HEK293 (cell line): Measurements from ENCODE around the gene RAB40C.
A peak's percentile ranks its signal among the peaks of the same experiment; 100 is the strongest.

Experiments used
- GLI2 ChIP-seq: fragments of 450-650 bp; formaldehyde crosslinking; IDR thresholded peaks from 2 replicates; pipeline ENCODE4; 2017; ENCODE audit warnings: missing biosample characterization, missing genetic modification characterization, low read depth, borderline replicate concordance
- GLIS1 ChIP-seq: fragments of 450-650 bp; formaldehyde crosslinking; IDR thresholded peaks from 2 replicates; pipeline ENCODE4 v1.5.1; 2016; ENCODE audit warnings: missing biosample characterization, missing genetic modification characterization
- GLIS2 ChIP-seq: fragments of 450-650 bp; formaldehyde crosslinking; IDR thresholded peaks from 2 replicates; pipeline ENCODE4 v1.5.1; 2016; ENCODE audit warnings: missing biosample characterization, missing genetic modification characterization
- HOXC10 ChIP-seq: sonication (generic); formaldehyde crosslinking; IDR thresholded peaks from 2 replicates; pipeline ENCODE4 v1.8.1; 2023; ENCODE audit warnings: mild to moderate bottlenecking, missing genetic modification reagents
- KLF8 ChIP-seq: fragments of 450-650 bp; formaldehyde crosslinking; IDR thresholded peaks from 2 replicates; pipeline ENCODE4 v1.5.1; 2016; ENCODE audit warnings: missing biosample characterization, missing genetic modification characterization
- MZF1 ChIP-seq: fragments of 450-650 bp; formaldehyde crosslinking; IDR thresholded peaks from 2 replicates; pipeline ENCODE4 v1.5.1; 2017; ENCODE audit warnings: missing biosample characterization, missing genetic modification characterization, borderline replicate concordance
- SALL2 ChIP-seq: fragments of 450-650 bp; formaldehyde crosslinking; IDR thresholded peaks from 2 replicates; pipeline ENCODE4 v1.5.0; 2017; ENCODE audit warnings: missing biosample characterization, mild to moderate bottlenecking, missing genetic modification characterization, borderline replicate concordance
- SCRT1 ChIP-seq: fragments of 450-650 bp; formaldehyde crosslinking; IDR thresholded peaks from 2 replicates; pipeline ENCODE4 v1.5.1; 2016; ENCODE audit warnings: missing biosample characterization, missing genetic modification characterization, borderline replicate concordance
- TRIM28 ChIP-seq: IDR thresholded peaks from 2 replicates; pipeline ENCODE4 v1.6.1; 2011; ENCODE audit warnings: low read length, control low read depth, borderline replicate concordance
- ZBTB20 ChIP-seq: fragments of 450-650 bp; formaldehyde crosslinking; IDR thresholded peaks from 2 replicates; pipeline ENCODE4 v1.5.1; 2016; ENCODE audit warnings: missing biosample characterization, missing genetic modification characterization
- ZBTB8A ChIP-seq: fragments of 450-650 bp; formaldehyde crosslinking; IDR thresholded peaks from 2 replicates; pipeline ENCODE4 v1.5.1; 2016; ENCODE audit warnings: missing biosample characterization, missing genetic modification characterization
- ZFP37 ChIP-seq: fragments of 450-650 bp; formaldehyde crosslinking; IDR thresholded peaks from 2 replicates; pipeline ENCODE4 v1.5.1; 2016; ENCODE audit warnings: missing biosample characterization, missing genetic modification characterization
- ZIC2 ChIP-seq: fragments of 450-650 bp; formaldehyde crosslinking; IDR thresholded peaks from 2 replicates; pipeline ENCODE4 v1.5.1; 2016; ENCODE audit warnings: missing biosample characterization, missing genetic modification characterization
- ZNF121 ChIP-seq: fragments of 450-650 bp; formaldehyde crosslinking; IDR thresholded peaks from 2 replicates; pipeline ENCODE4 v1.5.1; 2016; ENCODE audit warnings: missing biosample characterization, missing genetic modification characterization
- ZNF133 ChIP-seq: fragments of 450-650 bp; formaldehyde crosslinking; IDR thresholded peaks from 2 replicates; pipeline ENCODE4 v1.5.1; 2016; ENCODE audit warnings: missing biosample characterization, missing genetic modification characterization
- ZNF148 ChIP-seq: fragments of 450-650 bp; formaldehyde crosslinking; IDR thresholded peaks from 2 replicates; pipeline ENCODE4 v1.5.0; 2017; ENCODE audit warnings: missing biosample characterization, missing genetic modification characterization, borderline replicate concordance
- ZNF16 ChIP-seq: fragments of 450-650 bp; formaldehyde crosslinking; IDR thresholded peaks from 2 replicates; pipeline ENCODE4 v1.5.1; 2016; ENCODE audit warnings: low read depth, missing biosample characterization, missing genetic modification characterization
- ZNF211 ChIP-seq: fragments of 450-650 bp; formaldehyde crosslinking; IDR thresholded peaks from 2 replicates; pipeline ENCODE4 v1.5.1; 2016; ENCODE audit warnings: low read depth, missing biosample characterization, missing genetic modification characterization
- ZNF239 ChIP-seq: fragments of 450-650 bp; formaldehyde crosslinking; IDR thresholded peaks from 2 replicates; pipeline ENCODE4 v1.5.1; 2016; ENCODE audit warnings: missing biosample characterization, missing genetic modification characterization
- ZNF354C ChIP-seq: fragments of 450-650 bp; formaldehyde crosslinking; IDR thresholded peaks from 2 replicates; pipeline ENCODE4 v1.5.1; 2016; ENCODE audit warnings: missing biosample characterization, missing genetic modification characterization, low read depth, borderline replicate concordance
- ZNF398 ChIP-seq: fragments of 450-650 bp; formaldehyde crosslinking; IDR thresholded peaks from 2 replicates; pipeline ENCODE4 v1.5.1; 2017; ENCODE audit warnings: missing biosample characterization, missing genetic modification characterization
- ZNF473 ChIP-seq: fragments of 450-650 bp; formaldehyde crosslinking; IDR thresholded peaks from 2 replicates; pipeline ENCODE4 v1.5.1; 2017; ENCODE audit warnings: missing biosample characterization, missing genetic modification characterization
- ZNF544 ChIP-seq: fragments of 450-650 bp; formaldehyde crosslinking; IDR thresholded peaks from 2 replicates; pipeline ENCODE4 v1.5.0; 2017; ENCODE audit warnings: missing biosample characterization, missing genetic modification characterization
- ZNF585B ChIP-seq: fragments of 450-650 bp; formaldehyde crosslinking; IDR thresholded peaks from 2 replicates; pipeline ENCODE4 v1.5.1; 2016; ENCODE audit warnings: missing biosample characterization, missing genetic modification characterization
- ZNF626 ChIP-seq: fragments of 450-650 bp; sonication (Bioruptor Pico); formaldehyde crosslinking; IDR thresholded peaks from 2 replicates; pipeline ENCODE4 v1.5.1; 2018; ENCODE audit warnings: missing biosample characterization, missing genetic modification characterization, inconsistent platforms
- ZNF654 ChIP-seq: fragments of 450-650 bp; formaldehyde crosslinking; IDR thresholded peaks from 2 replicates; pipeline ENCODE4 v1.5.1; 2016; ENCODE audit warnings: low read depth, missing biosample characterization, missing genetic modification characterization
- ZNF837 ChIP-seq: fragments of 450-650 bp; formaldehyde crosslinking; IDR thresholded peaks from 2 replicates; pipeline ENCODE4 v1.5.1; 2016; ENCODE audit warnings: missing biosample characterization, missing genetic modification characterization
- ZSCAN16 ChIP-seq: fragments of 450-650 bp; formaldehyde crosslinking; IDR thresholded peaks from 2 replicates; pipeline ENCODE4 v1.5.1; 2016; ENCODE audit warnings: missing biosample characterization, missing genetic modification characterization
- TF ChIP-seq, protein P1 (sequence below): fragments of 450-650 bp; formaldehyde crosslinking; IDR thresholded peaks from 2 replicates; pipeline ENCODE4 v1.5.1; 2016; ENCODE audit warnings: missing biosample characterization, missing genetic modification characterization
- TF ChIP-seq, protein P2 (sequence below): fragments of 450-650 bp; formaldehyde crosslinking; IDR thresholded peaks from 2 replicates; pipeline ENCODE4 v1.5.1; 2016; ENCODE audit warnings: missing biosample characterization, missing genetic modification characterization
- TF ChIP-seq, protein P3 (sequence below): IDR thresholded peaks from 2 replicates; pipeline ENCODE4 v1.6.1; 2011; ENCODE audit warnings: mild to moderate bottlenecking, low read depth, low read length, borderline replicate concordance

RAB40C gene

DNA sequence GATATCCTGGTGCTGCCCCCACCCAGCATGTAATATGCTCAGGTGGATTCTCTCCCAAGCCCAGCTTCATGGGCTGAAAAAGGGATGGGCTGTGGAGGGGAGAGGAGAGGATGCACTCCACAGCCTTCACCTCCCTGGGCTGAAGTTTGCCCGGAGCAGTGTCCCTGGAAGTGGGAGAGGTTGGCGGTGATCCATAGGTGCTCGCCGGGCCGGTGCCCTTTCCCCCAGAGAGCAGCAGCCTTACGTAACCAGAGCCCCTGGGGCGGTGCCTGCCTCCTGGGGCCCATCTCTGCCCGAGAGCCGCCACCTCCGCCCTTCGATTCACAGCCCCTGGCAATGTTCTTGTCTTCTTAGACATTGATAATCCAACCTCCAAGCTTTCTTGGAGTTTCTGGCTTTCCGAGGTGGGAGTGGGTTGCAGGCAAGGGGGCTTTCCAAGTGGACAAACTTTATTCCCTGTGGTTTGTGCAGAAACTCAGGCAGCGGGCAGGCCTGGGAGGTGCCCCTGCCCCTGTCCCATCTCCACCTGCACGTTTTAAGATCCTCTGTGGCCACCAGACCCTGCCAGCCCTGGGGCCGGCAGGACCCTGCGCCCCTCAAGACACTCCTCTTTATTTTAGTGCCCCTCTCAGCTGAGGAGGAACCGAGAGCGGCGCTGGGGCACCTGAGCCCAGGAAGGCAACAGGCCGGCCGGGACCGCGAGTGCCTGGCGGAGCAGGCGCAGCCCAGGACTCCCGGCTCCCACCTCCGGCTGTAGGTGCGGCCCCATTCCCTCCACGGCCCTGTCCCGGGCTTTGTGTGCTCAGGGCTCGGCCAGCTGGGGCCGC is 56.2 kb downstream of the RAB40C start (continued):
- TF ChIP-seq, protein P1, sequence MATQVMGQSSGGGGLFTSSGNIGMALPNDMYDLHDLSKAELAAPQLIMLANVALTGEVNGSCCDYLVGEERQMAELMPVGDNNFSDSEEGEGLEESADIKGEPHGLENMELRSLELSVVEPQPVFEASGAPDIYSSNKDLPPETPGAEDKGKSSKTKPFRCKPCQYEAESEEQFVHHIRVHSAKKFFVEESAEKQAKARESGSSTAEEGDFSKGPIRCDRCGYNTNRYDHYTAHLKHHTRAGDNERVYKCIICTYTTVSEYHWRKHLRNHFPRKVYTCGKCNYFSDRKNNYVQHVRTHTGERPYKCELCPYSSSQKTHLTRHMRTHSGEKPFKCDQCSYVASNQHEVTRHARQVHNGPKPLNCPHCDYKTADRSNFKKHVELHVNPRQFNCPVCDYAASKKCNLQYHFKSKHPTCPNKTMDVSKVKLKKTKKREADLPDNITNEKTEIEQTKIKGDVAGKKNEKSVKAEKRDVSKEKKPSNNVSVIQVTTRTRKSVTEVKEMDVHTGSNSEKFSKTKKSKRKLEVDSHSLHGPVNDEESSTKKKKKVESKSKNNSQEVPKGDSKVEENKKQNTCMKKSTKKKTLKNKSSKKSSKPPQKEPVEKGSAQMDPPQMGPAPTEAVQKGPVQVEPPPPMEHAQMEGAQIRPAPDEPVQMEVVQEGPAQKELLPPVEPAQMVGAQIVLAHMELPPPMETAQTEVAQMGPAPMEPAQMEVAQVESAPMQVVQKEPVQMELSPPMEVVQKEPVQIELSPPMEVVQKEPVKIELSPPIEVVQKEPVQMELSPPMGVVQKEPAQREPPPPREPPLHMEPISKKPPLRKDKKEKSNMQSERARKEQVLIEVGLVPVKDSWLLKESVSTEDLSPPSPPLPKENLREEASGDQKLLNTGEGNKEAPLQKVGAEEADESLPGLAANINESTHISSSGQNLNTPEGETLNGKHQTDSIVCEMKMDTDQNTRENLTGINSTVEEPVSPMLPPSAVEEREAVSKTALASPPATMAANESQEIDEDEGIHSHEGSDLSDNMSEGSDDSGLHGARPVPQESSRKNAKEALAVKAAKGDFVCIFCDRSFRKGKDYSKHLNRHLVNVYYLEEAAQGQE (tag by site-specific recombination), result no peak
- TF ChIP-seq GLIS1 (tag by site-specific recombination) (peak; percentile 46; the same call in 1 of the 2 replicates), HOXC10 (no peak), ZNF211 (tag by site-specific recombination) (no peak), ZSCAN16 (tag by site-specific recombination) (no peak), GLIS2 (no peak), ZNF133 (tag by site-specific recombination) (no peak), ZNF626 (tag by site-specific recombination) (no peak), ZBTB8A (tag by site-specific recombination) (peak; percentile 90), ZNF585B (tag by site-specific recombination) (no peak), ZNF354C (tag by site-specific recombination) (no peak), ZNF654 (tag by site-specific recombination) (no peak), KLF8 (tag by site-specific recombination) (no peak), ZIC2 (tag by site-specific recombination) (peak; percentile 68), SALL2 (no peak), TRIM28 (no peak), ZNF398 (0 out of 2 replicates have a peak, but pooled peaks have one; percentile 29), ZNF837 (no peak), ZNF16 (tag by site-specific recombination) (no peak), ZNF148 (tag by site-specific recombination) (no peak), ZBTB20 (tag by site-specific recombination) (peak; percentile 19; the same call in 1 of the 2 replicates), ZNF473 (no peak), ZFP37 (tag by site-specific recombination) (no peak), SCRT1 (tag by site-specific recombination) (no peak), MZF1 (tag by site-specific recombination) (no peak), ZNF121 (tag by site-specific recombination) (no peak), ZNF544 (tag by site-specific recombination) (no peak), GLI2 (tag by site-specific recombination) (no peak), ZNF239 (tag by site-specific recombination) (no peak)
- TF ChIP-seq, protein P2, sequence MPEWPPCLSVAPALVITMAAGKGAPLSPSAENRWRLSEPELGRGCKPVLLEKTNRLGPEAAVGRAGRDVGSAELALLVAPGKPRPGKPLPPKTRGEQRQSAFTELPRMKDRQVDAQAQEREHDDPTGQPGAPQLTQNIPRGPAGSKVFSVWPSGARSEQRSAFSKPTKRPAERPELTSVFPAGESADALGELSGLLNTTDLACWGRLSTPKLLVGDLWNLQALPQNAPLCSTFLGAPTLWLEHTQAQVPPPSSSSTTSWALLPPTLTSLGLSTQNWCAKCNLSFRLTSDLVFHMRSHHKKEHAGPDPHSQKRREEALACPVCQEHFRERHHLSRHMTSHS (tag by site-specific recombination), result no peak
- TF ChIP-seq, protein P3, sequence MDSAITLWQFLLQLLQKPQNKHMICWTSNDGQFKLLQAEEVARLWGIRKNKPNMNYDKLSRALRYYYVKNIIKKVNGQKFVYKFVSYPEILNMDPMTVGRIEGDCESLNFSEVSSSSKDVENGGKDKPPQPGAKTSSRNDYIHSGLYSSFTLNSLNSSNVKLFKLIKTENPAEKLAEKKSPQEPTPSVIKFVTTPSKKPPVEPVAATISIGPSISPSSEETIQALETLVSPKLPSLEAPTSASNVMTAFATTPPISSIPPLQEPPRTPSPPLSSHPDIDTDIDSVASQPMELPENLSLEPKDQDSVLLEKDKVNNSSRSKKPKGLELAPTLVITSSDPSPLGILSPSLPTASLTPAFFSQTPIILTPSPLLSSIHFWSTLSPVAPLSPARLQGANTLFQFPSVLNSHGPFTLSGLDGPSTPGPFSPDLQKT, result no peak
